Lower leg skin (tissue), 3 donors: ENCODE measurements around the gene HMG20A.

Source experiments
- CTCF ChIP-seq, 3 donors: fragments of 450-650 bp; IDR thresholded peaks; one replicate each; pipeline ENCODE4 v1.5.1; 2016; ENCODE audit warnings: antibody characterized with exemption in 3 of 3, mild to moderate bottlenecking in 3 of 3, moderate library complexity in 2 of 3
- POLR2A ChIP-seq, 2 donors: fragments of 450-650 bp; IDR thresholded peaks; one replicate each; pipeline ENCODE4 v1.6.1; 2016 to 2017; ENCODE audit warnings: antibody characterized with exemption in 2 of 2, mild to moderate bottlenecking in 1 of 2, moderate library complexity in 1 of 2

GRCh38 chr15:77412972-77413698, 7.6 kb upstream of the HMG20A start:
- no peak for TF ChIP-seq CTCF (IDR thresholded peaks at IDR 0.05)
- no peak for TF ChIP-seq POLR2A (IDR thresholded peaks at IDR 0.05)
